PFSK-1 (cell line): ENCODE data around the gene DPP6.

ENCODE experiments used
- POLR2AphosphoS5 ChIP-seq: IDR thresholded peaks from 2 replicates; pipeline ENCODE4 v1.6.1; 2012; ENCODE audit warnings: low read depth, mild to moderate bottlenecking, control low read depth, low read length, moderate library complexity
- SIN3A ChIP-seq: IDR thresholded peaks from 2 replicates; pipeline ENCODE4 v1.6.1; 2012; ENCODE audit warnings: mild to moderate bottlenecking, low read length, moderate library complexity, borderline replicate concordance; ENCODE audit not compliant: insufficient read depth

- TF ChIP-seq POLR2AphosphoS5 (no peak), SIN3A (no peak)
Observed at GRCh38 chr7:154906201-154906600, 854.0 kb downstream of the DPP6 start.
